ENCODE results near the gene HEMGN. TPM values are rescaled to one million over a fixed set of nuclear protein-coding genes. Genes with fewer than 3 reads are reported as not detected.

Gene HEMGN
- total and polyA plus RNA-seq, 2 donors (not counting 1 experiment from before 2014, with no cell fraction given): not detected

GRCh38 chr9:97930972-97931371 lies 7.0 kb downstream of the HEMGN start:
- H3K79me2 ChIP-seq (ENCODE audit: control insufficient read depth, insufficient read depth, low read length): no peaks in the 10 kb centered on the region
- no peak overlapping the region for H3K4me3 ChIP-seq (replicated peaks in 1 of 4; ENCODE audit: control extremely low read depth in 1 of 4, insufficient read depth in 1 of 4, low read depth in 3 of 4, low read length in 4 of 4)
- TF ChIP-seq CTCF (conservative IDR thresholded peaks at IDR 0.05 in 1 of 2, IDR thresholded peaks at IDR 0.05 in 1 of 2; ENCODE audit: low read depth in 1 of 2, low read length in 2 of 2) (no peak), EZH2 (IDR thresholded peaks at IDR 0.05; ENCODE audit: low read length, missing control alignments) (peak; percentile 8)
- H4K20me1 ChIP-seq (ENCODE audit: control insufficient read depth, extremely low read depth, insufficient read depth, low read length): no peaks in the 10 kb centered on the region
- no peaks in the 10 kb centered on the region for H3K4me1 ChIP-seq (ENCODE audit: control insufficient read depth, extremely low read depth, insufficient read depth, low read length)
- no peaks in the 10 kb centered on the region for H3K9me3 ChIP-seq (ENCODE audit: control insufficient read depth, insufficient read depth, low read depth, low read length)
- no peak overlapping the region for H3K9ac ChIP-seq (ENCODE audit: insufficient read depth, low read length)
- no peak for DNase-seq (ENCODE audit: low read depth in 2 of 2)
- no peak overlapping the region for H2AFZ ChIP-seq (ENCODE audit: low read length)
- H3K27me3 ChIP-seq (ENCODE audit: control insufficient read depth, insufficient read depth, low read length): peaks cover 13% of the 10 kb centered on the region
- H3K27ac ChIP-seq (ENCODE audit: insufficient read depth, low read length): no peak overlapping the region
- no peak overlapping the region for H3K4me2 ChIP-seq (ENCODE audit: extremely low read depth, insufficient read depth, low read length)
- no peaks in the 10 kb centered on the region for H3K36me3 ChIP-seq (ENCODE audit: control insufficient read depth, insufficient read depth, low read length)

GRCh38 chr9:97928986-97929604 lies 8.9 kb downstream of the HEMGN start:
- Histone ChIP-seq H3K9me3 (ENCODE audit: control insufficient read depth, insufficient read depth, low read depth, low read length) (no peaks in the 10 kb centered on the region), H3K27me3 (ENCODE audit: control insufficient read depth, insufficient read depth, low read length) (peaks cover 8% of the 10 kb centered on the region), H3K4me3 (replicated peaks in 1 of 4; ENCODE audit: control extremely low read depth in 1 of 4, insufficient read depth in 1 of 4, low read depth in 3 of 4, low read length in 4 of 4) (no peak overlapping the region), H3K36me3 (ENCODE audit: control insufficient read depth, insufficient read depth, low read length) (no peaks in the 10 kb centered on the region), H3K4me1 (ENCODE audit: control insufficient read depth, extremely low read depth, insufficient read depth, low read length) (no peaks in the 10 kb centered on the region), H4K20me1 (ENCODE audit: control insufficient read depth, extremely low read depth, insufficient read depth, low read length) (no peaks in the 10 kb centered on the region), H3K4me2 (ENCODE audit: extremely low read depth, insufficient read depth, low read length) (no peak overlapping the region), H3K79me2 (ENCODE audit: control insufficient read depth, insufficient read depth, low read length) (no peaks in the 10 kb centered on the region), H3K9ac (ENCODE audit: insufficient read depth, low read length) (no peak overlapping the region), H3K27ac (ENCODE audit: insufficient read depth, low read length) (no peak overlapping the region), H2AFZ (ENCODE audit: low read length) (no peak overlapping the region)
- no peak for TF ChIP-seq EZH2 (IDR thresholded peaks at IDR 0.05; ENCODE audit: low read length, missing control alignments)
- TF ChIP-seq CTCF (conservative IDR thresholded peaks at IDR 0.05 in 1 of 2, IDR thresholded peaks at IDR 0.05 in 1 of 2; ENCODE audit: low read depth in 1 of 2, low read length in 2 of 2): no peak
- DNase-seq (ENCODE audit: low read depth in 2 of 2): no peak

- H2AFZ ChIP-seq (ENCODE audit: low read length): no peak overlapping the region
- DNase-seq (ENCODE audit: low read depth in 2 of 2): no peak
- peaks cover 8% of the 10 kb centered on the region for H3K27me3 ChIP-seq (ENCODE audit: control insufficient read depth, insufficient read depth, low read length)
- no peak overlapping the region for H3K27ac ChIP-seq (ENCODE audit: insufficient read depth, low read length)
- H3K4me3 ChIP-seq (replicated peaks in 1 of 4; ENCODE audit: control extremely low read depth in 1 of 4, insufficient read depth in 1 of 4, low read depth in 3 of 4, low read length in 4 of 4): no peak overlapping the region
- H3K79me2 ChIP-seq (ENCODE audit: control insufficient read depth, insufficient read depth, low read length): no peaks in the 10 kb centered on the region
- no peak for TF ChIP-seq EZH2 (IDR thresholded peaks at IDR 0.05; ENCODE audit: low read length, missing control alignments)
- no peak for TF ChIP-seq CTCF (conservative IDR thresholded peaks at IDR 0.05 in 1 of 2, IDR thresholded peaks at IDR 0.05 in 1 of 2; ENCODE audit: low read depth in 1 of 2, low read length in 2 of 2)
- H4K20me1 ChIP-seq (ENCODE audit: control insufficient read depth, extremely low read depth, insufficient read depth, low read length): no peaks in the 10 kb centered on the region
- no peaks in the 10 kb centered on the region for H3K36me3 ChIP-seq (ENCODE audit: control insufficient read depth, insufficient read depth, low read length)
- peaks cover 5% of the 10 kb centered on the region for H3K4me1 ChIP-seq (ENCODE audit: control insufficient read depth, extremely low read depth, insufficient read depth, low read length)
- no peak overlapping the region for H3K4me2 ChIP-seq (ENCODE audit: extremely low read depth, insufficient read depth, low read length)
- no peaks in the 10 kb centered on the region for H3K9me3 ChIP-seq (ENCODE audit: control insufficient read depth, insufficient read depth, low read depth, low read length)
- no peak overlapping the region for H3K9ac ChIP-seq (ENCODE audit: insufficient read depth, low read length)
Observed at GRCh38 chr9:97925497-97926334, 12.3 kb downstream of the HEMGN start.
